Measurements from ENCODE around the gene MPC1. TPM values are rescaled to one million over a fixed set of nuclear protein-coding genes. Genes with fewer than 3 reads are reported as not detected.
"Not testable (repeated sequence)": the region's sequence is repeated elsewhere in the genome, so short reads cannot be mapped to it uniquely, and the experiment has no call there.

Gene MPC1
- total and polyA plus RNA-seq, 7 donors: 76.2 to 193 (median 136) TPM

- H3K27ac ChIP-seq: no peak overlapping the region
- intact Hi-C loops (cut with DNase I): no loop called here
- H3K27me3 ChIP-seq (ENCODE audit: insufficient read depth in 3 of 3, low read length in 2 of 3): no peaks in the 10 kb centered on the region
- H3K36me3 ChIP-seq (ENCODE audit: insufficient read depth in 1 of 2, low read depth in 1 of 2): no peaks in the 10 kb centered on the region
- no peaks in the 10 kb centered on the region for H3K4me1 ChIP-seq
- H3K4me3 ChIP-seq: no peak overlapping the region
- no peaks in the 10 kb centered on the region for H3K9me3 ChIP-seq
- WGBS, 3 donors: 49 to 58% (median 50%) methylated on average over 7 of the region's 7 CpGs
- no peak for TF ChIP-seq CTCF (IDR thresholded peaks at IDR 0.05)
- DNase-seq (no peak), ATAC-seq (no peak)
Observed at GRCh38 chr6:166405386-166405785, 22.6 kb upstream of the MPC1 start.

GRCh38 chr6:166402582-166403277 is 20.0 kb upstream of the MPC1 start:
- Histone ChIP-seq H3K4me1 (no peaks in the 10 kb centered on the region), H3K4me3 (no peak overlapping the region), H3K27me3 (ENCODE audit: insufficient read depth in 3 of 3, low read length in 2 of 3) (no peaks in the 10 kb centered on the region), H3K36me3 (ENCODE audit: insufficient read depth in 1 of 2, low read depth in 1 of 2) (no peaks in the 10 kb centered on the region), H3K9me3 (no peaks in the 10 kb centered on the region), H3K27ac (no peak overlapping the region)
- TF ChIP-seq CTCF (IDR thresholded peaks at IDR 0.05): no peak
- no peak for DNase-seq
- ATAC-seq: no peak
- WGBS, 3 donors: 24 to 31% (median 28%) methylated on average over 6 of the region's 6 CpGs
- intact Hi-C loops (cut with DNase I): loop anchor here in 1 of 2 donors (1.0 kb wide), 1 partner anchor 125 kb away; no protein-coding TSS in a partner anchor

GRCh38 chr6:166400649-166401250 is 18.0 kb upstream of the MPC1 start:
- intact Hi-C loops (cut with DNase I): loop anchor here (2.0 kb wide), 2 partner anchors 88 to 126 kb away; no protein-coding TSS in a partner anchor
- not testable (repeated sequence) for H3K4me1 ChIP-seq; H3K36me3 ChIP-seq (ENCODE audit: insufficient read depth in 1 of 2, low read depth in 1 of 2); H3K27ac ChIP-seq; H3K4me3 ChIP-seq; H3K9me3 ChIP-seq; H3K27me3 ChIP-seq (ENCODE audit: insufficient read depth in 3 of 3, low read length in 2 of 3)
- TF ChIP-seq CTCF (IDR thresholded peaks at IDR 0.05): peak; percentile 84
- 22 to 24% (median 23%) methylated on average over 16 of the region's 16 CpGs for WGBS, 3 donors
- DNase-seq (peak in 1 of 2 donors; percentile 68), ATAC-seq (peak; percentile 79 to 94 (median 83))

- Histone ChIP-seq H3K36me3 (ENCODE audit: insufficient read depth in 1 of 2, low read depth in 1 of 2) (no peaks in the 10 kb centered on the region), H3K27me3 (ENCODE audit: insufficient read depth in 3 of 3, low read length in 2 of 3) (no peaks in the 10 kb centered on the region), H3K4me3 (no peak overlapping the region), H3K27ac (no peak overlapping the region), H3K9me3 (no peaks in the 10 kb centered on the region), H3K4me1 (no peaks in the 10 kb centered on the region)
- no peak for TF ChIP-seq CTCF (IDR thresholded peaks at IDR 0.05)
- DNase-seq: no peak
- intact Hi-C loops (cut with DNase I): loop anchor here (2.0 kb wide), 2 partner anchors 87 to 125 kb away; no protein-coding TSS in a partner anchor
- 90 to 97% (median 94%) methylated on average over 1 to 2 of the region's 2 CpGs for WGBS, 3 donors
- ATAC-seq: no peak
Observed at GRCh38 chr6:166400181-166400580, 17.4 kb upstream of the MPC1 start.
